ENCODE data around the gene DPYD.
A peak's percentile ranks its signal among the peaks of the same experiment; 100 is the strongest.

Gene DPYD

GRCh38 chr1:97834899-97835298 lies 85.9 kb downstream of the DPYD start:
- no peak for DNase-seq

DNA sequence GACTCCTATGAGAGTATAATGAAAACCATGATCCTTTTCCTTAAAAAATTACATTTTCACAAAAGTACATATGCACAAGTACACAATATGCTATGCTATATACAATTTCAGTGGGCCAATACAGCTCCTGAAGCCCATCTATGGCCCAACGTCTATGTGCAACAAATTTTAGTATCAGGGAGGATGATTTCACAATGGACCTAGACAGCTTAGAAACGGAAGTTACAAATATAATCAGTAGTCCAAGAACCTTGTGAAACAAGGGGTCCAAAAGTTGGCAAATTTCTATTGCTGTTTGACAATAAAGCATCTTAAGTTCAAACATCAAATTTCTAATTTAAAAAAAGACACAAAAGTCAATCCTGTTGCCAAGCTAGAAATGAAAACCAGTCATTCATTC lies 87.0 kb downstream of the DPYD start:
- DNase-seq, result no peak

DNA sequence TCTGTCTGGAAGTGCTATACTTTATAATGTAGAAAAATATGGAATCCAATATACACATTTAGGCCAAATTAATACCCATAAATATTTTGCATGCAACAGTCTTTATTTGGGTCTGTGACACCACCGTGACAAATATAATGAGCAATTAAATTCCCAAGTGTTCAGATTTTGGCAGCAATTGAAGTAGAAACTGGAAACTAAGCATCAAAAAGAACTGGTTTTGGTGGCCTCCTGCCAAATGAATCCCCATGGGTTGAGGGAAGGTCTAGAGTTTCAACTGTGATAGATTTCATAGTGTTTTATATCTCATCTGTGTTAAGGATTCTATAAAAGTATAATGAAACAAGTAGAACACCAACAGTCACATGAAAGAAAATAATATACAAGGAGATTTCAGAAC lies 88.4 kb downstream of the DPYD start:
- DNase-seq, result no peak

- DNase-seq, result no peak
Observed at GRCh38 chr1:97827887-97828286, 92.9 kb downstream of the DPYD start.

DNA sequence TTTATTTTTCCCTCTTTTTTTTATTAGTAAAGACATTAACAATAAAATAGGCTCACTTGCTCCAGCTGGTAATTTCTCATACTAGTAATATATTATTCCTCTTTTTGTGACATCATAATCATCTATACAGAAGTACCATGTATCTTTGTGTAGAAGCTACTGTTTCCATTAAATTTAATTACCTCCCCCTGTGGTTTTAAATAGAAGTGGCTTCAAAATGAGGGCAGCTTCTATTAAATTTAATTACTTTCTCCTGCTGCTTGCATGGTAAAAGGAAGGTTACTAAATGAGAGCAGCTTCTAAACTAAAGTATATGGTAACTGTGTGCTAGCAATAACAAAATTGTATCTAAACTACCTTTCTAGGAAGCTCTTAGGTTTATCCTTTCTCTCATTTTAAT lies 94.0 kb downstream of the DPYD start:
- DNase-seq, result peak; percentile 69

GRCh38 chr1:97824624-97825023 lies 96.2 kb downstream of the DPYD start:
- DNase-seq, result no peak

- no peak for DNase-seq
Observed at GRCh38 chr1:97824200-97824599, 96.6 kb downstream of the DPYD start.

- DNase-seq, result no peak
Observed at GRCh38 chr1:97820470-97821188, 100.2 kb downstream of the DPYD start.

DNA sequence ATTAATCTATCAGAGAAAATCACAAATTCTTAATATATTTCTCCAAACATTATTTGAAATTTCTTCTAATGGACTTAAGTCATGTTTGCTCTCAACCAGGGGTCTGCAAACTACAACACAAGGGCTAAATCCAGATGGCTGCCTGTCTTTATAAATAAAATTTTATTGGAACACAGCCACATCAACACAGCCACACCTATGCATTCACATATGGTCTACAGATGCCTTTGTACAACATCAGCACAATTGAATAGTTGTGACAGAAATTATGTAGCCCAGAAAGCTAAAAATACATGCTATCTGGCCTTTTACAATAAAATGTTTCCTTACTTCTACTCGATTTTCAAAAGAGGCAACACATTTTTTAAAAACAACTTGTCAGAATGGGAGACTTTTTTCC lies 103.9 kb downstream of the DPYD start:
- DNase-seq, result no peak

GRCh38 chr1:97814804-97815203 lies 106.0 kb downstream of the DPYD start:
- no peak for DNase-seq

GRCh38 chr1:97814121-97814520 lies 106.7 kb downstream of the DPYD start:
- no peak for DNase-seq

GRCh38 chr1:97812076-97812475 lies 108.8 kb downstream of the DPYD start:
- no peak for DNase-seq

- DNase-seq, result no peak
Observed at GRCh38 chr1:97806996-97807520, 113.8 kb downstream of the DPYD start.

DNA sequence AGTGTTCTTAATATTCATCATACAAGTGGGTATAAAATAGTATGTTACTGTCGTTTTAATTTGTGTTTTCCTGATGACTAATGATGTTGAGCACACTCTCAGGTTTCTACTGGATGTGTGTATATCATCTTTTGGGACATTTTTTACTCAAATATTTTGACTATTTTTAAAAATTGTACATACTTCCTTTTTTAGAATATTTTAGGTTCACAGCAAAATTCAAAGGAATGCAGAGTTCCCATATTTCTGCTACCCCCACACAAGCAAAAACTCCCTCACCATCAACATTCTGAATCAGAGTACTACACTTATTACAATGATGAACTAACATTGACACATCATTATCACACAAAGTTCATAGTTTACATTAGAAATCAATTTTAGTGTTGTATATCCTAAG lies 114.5 kb downstream of the DPYD start:
- no peak for DNase-seq

DNA sequence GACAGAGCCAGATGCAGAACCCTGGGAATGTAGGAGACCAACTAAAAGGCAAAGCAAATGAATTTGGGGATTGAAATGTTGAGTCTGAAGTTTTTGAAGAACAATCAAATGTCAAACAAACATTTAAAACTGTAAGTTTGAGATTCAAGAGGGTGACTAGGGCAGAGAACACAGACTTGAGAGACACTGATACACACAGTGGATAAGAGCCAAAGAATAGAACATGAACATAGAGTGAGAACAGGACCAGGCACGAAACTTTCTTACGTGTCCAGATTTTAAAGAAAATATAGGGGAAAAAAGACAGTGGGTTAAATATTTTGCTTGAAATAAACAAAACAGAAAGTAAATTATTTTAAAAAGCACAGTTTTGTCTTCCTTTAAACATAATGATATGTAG lies 115.7 kb downstream of the DPYD start:
- no peak for DNase-seq

DNA sequence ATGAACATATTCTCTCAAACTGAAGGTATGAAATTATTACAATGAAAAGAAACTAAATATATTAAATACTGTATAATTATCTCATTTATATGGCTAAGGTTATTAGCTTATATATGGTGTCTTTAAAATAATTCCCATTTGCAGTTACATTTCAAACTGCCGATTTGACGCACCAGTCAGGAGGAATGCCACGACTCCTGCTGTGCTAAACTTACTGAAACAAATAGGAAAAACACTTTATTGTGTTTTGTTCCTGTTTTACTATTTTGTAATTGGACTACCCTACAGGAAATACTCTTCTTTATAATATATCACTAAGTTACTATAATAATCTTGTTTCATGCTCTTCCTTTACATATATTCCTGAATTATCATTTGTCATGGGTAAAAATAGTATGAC lies 117.8 kb downstream of the DPYD start:
- DNase-seq, result no peak

DNA sequence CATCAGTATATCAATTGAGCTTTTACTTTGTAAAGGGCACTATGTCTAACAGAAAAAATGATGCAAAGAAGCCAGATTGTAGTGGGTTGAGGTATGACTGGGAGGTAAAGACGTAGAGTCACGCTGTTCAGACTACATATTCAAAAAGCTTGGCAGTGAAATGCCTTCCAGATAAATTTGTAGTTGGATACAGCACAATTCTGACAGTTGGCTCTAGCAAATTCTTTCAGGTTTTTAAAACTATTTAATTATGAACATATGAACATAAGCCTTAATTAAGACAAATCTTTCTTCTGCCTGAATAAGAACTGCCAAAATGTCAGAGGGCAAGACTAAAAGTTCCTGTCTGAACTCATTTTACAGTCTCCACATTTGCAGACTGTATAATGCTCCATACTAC lies 118.8 kb downstream of the DPYD start:
- no peak for DNase-seq

GRCh38 chr1:97797403-97798183 lies 123.2 kb downstream of the DPYD start:
- DNase-seq, result peak; percentile 6

DNA sequence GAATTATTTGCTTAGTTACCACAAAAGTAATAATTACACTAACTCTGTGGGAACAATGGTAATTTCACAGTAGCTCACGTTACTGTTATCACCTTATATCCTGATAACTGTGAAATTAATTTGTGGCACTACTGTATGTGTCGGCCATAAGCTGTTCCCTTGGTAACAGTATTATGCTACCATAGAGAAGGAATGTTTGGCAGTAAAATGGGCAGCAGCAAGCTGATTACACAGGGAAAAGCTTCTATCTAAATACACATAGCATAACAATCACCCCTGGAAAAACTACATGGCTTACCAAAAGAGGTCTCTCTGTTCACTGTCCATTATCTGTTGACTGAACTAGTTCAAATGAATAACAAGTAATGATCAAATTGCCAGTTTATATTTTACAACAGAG lies 124.1 kb downstream of the DPYD start:
- peak; percentile 48 for DNase-seq

DNA sequence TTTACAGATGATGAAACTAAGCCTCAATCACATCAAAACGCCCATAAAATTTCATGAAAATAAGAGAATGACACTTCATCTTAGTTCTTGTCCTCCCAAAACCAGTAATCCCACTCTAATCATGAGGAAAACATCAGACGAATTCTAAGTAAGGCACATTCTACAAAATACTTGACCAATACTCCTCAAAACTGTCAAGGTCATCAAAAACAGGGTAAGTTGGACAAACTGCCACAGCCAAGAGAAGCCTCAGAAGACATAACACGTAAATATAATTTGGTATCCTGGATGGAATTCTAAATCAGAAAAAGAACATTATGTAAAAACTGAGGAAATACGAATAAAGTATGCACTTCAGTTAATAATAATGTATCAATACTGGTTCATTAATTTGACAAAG lies 128.2 kb downstream of the DPYD start:
- no peak for DNase-seq

DNA sequence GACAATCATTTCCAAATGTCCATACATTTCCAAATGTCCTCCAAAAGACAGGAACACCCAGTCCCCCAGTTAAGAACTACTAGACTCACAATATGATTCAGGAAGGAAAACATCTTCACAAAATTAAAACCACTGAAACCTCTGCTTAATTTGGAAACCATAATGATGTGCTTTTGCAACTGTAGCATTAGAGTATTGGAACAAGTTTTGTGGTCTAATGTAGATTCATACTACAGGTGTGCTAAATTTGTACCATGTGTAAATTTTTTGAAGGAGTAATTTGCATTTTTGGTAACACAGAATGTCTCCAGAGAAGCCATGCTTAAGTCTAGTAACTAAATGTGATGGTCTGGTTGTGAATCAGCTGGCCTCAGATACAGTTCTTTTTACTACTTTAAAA lies 129.6 kb downstream of the DPYD start:
- no peak for DNase-seq

DNA sequence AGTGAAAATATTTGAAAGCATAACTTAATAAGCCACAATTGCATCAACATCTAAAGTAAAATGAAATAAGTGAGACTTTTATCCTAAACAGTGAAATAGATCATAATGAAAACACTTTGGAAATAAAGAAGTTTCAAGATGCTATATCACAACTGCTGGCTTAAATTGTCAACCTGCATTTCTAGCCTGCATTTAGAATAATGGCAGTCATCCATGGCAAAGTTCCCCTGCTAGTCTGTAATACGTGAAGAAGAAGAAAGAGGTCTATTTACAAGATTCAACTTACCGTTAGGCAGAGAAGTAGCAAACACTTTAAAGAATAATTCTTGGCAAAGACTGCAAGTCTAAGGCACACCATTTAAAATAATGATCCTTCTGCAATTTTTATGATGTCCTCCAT lies 133.6 kb downstream of the DPYD start:
- DNase-seq, result no peak

- no peak for DNase-seq
Observed at GRCh38 chr1:97784661-97785060, 136.2 kb downstream of the DPYD start.

DNA sequence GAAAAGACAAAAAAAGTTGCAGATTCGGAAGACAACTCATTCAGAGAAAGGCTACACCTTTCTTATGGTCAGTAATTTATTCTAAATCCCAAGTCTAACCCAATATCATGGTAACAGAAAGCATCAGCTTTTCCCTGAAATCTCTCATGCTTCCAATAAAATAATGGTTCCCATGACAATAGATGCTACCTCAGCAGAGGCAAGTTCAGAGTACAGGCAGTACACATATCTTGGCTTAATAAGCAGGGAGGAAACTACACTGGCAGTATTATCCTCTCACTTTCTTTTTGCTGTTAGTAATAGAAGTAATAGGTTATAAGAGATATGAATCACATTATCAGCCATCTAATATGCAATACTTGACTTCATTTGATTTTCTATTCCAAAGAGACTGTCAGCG lies 137.1 kb downstream of the DPYD start:
- no peak for DNase-seq

Data from NCI-H146 (cell line).